IPS-18a (cell line): ENCODE data around the gene SFT2D2.

Experiments
- H3K27ac ChIP-seq: one replicate; pipeline ENCODE4 v1.5.1; 2013; ENCODE audit warnings: low read length
- H3K27me3 ChIP-seq: one replicate; pipeline ENCODE4 v1.6.1; 2013; ENCODE audit warnings: mild to moderate bottlenecking, low read length; ENCODE audit not compliant: control insufficient read depth, insufficient read depth
- H3K36me3 ChIP-seq: one replicate; pipeline ENCODE4 v1.6.1; 2013; ENCODE audit warnings: low read depth, low read length; ENCODE audit not compliant: control insufficient read depth
- H3K4me1 ChIP-seq: one replicate; pipeline ENCODE4 v1.6.1; 2013; ENCODE audit warnings: low read depth, low read length; ENCODE audit not compliant: control insufficient read depth
- H3K4me3 ChIP-seq: one replicate; pipeline ENCODE4 v1.5.1; 2013; ENCODE audit warnings: low read length
- H3K9ac ChIP-seq: one replicate; pipeline ENCODE4 v1.6.1; 2013; ENCODE audit warnings: mild to moderate bottlenecking, low read length, moderate library complexity
- H3K9me3 ChIP-seq: one replicate; pipeline ENCODE4 v1.6.1; 2013; ENCODE audit warnings: low read depth, low read length; ENCODE audit not compliant: control insufficient read depth

Gene SFT2D2

DNA sequence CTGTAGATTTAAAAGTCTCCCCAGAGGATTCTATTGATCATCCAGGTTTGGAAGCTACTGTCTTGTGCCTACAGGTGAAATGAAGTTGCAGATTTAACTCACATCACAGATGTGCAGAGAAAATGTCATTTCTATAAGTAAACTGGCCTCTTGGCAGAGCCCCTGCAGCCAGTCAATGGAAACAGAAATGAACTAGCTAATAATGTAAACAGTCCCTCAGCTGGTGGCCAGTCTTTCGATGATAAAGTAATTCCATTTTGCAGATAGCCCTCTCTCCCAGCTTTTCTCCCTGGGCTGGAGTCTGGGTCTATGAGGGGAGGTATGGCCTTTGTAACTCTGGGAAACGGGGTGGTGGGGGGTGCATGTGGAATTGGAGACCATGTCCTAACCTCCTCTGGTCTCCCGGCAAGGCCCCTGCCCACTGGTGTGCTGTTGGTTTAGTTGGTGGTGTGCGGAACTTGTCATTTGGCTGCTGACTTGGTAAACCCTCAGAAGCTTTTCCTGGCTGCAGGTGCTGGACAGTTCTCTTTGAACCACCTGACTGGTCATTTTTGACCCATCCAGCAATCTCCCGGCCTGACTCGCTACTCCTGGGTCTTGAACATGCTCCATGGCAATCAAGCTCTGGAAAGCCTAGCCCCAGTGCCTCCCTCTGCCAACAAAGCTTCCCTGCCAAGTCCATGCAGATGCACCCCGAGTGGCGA, 69.8 kb downstream of the SFT2D2 start:
- no peaks in the 10 kb centered on the region for H3K27me3 ChIP-seq
- no peaks in the 10 kb centered on the region for H3K9me3 ChIP-seq
- H3K4me3 ChIP-seq, result no peak overlapping the region
- H3K27ac ChIP-seq, result no peak overlapping the region
- no peak overlapping the region for H3K9ac ChIP-seq
- no peaks in the 10 kb centered on the region for H3K36me3 ChIP-seq
- H3K4me1 ChIP-seq, result peaks cover 8% of the 10 kb centered on the region

DNA sequence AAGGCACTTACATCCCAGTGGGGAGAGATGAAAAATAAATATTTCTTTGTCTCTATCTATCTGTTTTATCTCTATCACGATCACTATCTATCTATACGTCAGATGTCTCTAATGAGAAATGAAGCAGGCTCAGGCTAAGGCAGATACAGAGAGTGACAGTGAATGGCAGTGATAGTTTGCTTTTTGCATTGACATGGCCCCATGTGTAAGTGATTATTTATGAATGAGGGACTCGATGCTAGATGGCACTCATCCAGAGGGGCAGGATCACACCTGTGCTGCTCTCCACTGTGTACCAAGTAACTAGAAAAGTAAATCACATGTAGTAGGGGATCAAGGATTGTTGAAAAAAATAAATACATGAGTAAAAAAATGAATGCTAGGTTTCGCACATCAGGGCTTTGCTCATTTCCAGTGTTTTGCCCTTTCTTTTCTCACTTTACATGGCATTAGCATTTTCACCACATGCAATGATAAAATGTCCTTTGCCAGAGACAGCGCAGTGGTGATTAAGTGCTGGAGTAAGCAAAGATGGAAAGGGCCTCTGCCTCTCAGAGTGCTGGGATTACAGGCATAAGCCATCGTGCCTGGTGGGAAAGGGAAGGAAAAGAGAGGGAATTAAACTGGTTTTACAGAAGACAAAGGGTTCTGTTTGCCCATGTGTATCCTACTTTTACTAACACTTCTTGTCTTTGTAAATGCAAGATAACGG, 71.4 kb downstream of the SFT2D2 start:
- Histone ChIP-seq H3K9ac (no peak overlapping the region), H3K36me3 (no peaks in the 10 kb centered on the region)

DNA sequence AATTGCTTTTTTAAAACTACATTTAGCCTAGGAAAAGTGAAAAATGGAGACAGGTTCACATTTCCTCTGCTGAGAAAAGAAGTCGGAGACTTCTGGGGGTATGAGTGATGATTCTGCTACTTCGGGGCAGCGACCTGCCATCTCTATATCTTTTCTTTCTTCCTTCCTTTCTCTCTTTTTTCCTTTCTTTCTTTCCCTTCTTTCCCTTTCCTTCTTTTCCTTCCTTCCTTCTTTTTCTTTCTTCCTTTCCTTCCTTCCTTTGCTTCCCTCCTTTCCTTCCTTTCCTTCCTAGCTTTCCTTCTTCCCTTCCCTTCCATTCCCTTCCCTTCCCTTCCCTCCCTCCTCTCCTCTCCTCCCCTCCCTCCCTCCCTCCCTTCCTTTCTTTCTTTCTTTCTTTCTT, 72.6 kb downstream of the SFT2D2 start:
- no peaks in the 10 kb centered on the region for H3K4me1 ChIP-seq
- H3K27me3 ChIP-seq, result no peaks in the 10 kb centered on the region
- no peak overlapping the region for H3K27ac ChIP-seq
- no peak overlapping the region for H3K4me3 ChIP-seq
- no peaks in the 10 kb centered on the region for H3K9me3 ChIP-seq
- H3K36me3 ChIP-seq, result no peaks in the 10 kb centered on the region
- no peak overlapping the region for H3K9ac ChIP-seq

More for the DNA sequence above, 71.4 kb downstream of the SFT2D2 start:
- Histone ChIP-seq H3K4me3 (no peak overlapping the region), H3K4me1 (no peaks in the 10 kb centered on the region), H3K27ac (no peak overlapping the region), H3K27me3 (no peaks in the 10 kb centered on the region), H3K9me3 (no peaks in the 10 kb centered on the region)

DNA sequence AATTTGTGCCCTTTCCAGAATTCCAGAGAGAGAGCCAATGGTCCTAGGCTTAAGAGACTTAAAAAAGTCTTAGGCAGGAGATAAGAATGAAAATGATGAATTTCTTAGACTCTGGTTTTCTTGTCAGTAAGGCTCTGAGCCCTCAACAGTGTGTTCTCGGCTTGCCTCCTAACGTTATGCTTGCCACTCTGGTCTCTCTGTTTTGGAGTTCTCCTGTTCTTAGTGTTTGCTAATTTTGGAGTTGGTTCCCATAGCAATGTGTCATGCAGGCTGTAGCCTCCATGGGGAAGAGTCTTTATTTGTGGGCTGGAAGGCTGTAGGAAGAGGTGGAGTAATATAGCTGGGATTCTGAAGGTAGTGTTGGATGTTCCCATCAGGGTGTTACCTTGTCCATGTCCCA, 74.8 kb downstream of the SFT2D2 start:
- no peaks in the 10 kb centered on the region for H3K9me3 ChIP-seq
- no peak overlapping the region for H3K9ac ChIP-seq
- no peaks in the 10 kb centered on the region for H3K4me1 ChIP-seq
- no peak overlapping the region for H3K27ac ChIP-seq
- no peaks in the 10 kb centered on the region for H3K27me3 ChIP-seq
- no peaks in the 10 kb centered on the region for H3K36me3 ChIP-seq
- no peak overlapping the region for H3K4me3 ChIP-seq

DNA sequence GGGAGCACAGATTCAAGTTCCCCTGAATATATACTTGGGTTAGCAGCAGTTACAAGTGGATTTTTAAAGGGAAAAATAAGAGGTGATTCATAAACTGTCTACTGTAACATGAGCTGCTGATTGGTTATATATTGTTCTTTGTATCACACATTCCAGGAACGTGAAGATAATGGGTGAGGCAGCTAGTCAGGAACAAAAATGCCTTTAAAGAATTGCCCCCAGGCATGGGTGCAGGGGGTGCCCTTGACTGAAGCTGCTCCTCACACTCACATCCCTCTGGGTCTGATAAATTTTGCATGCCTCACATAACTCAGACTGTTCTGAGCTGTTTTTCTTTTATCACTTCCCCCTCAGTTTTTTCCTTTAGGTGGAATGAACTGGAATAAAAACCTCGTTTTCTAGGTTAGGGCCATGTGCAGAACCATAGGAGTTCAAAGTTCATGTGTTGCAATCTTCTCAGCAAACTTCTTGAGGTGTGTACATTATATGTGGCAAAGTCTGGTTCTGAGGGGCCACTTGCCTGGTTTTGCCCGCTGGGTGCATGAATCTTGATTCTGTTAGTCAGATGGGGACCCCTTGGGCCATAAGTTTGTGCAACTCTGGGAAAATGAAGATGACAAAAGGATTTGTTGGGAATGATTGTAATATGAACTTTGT, 76.0 kb downstream of the SFT2D2 start:
- no peaks in the 10 kb centered on the region for H3K4me1 ChIP-seq
- H3K4me3 ChIP-seq, result no peak overlapping the region
- no peaks in the 10 kb centered on the region for H3K27me3 ChIP-seq
- no peaks in the 10 kb centered on the region for H3K36me3 ChIP-seq
- H3K9me3 ChIP-seq, result no peaks in the 10 kb centered on the region
- H3K27ac ChIP-seq, result no peak overlapping the region
- no peak overlapping the region for H3K9ac ChIP-seq
